Breast epithelium (tissue), 3 donors: Measurements from ENCODE around the gene ACVR1.

Experiments used
- POLR2AphosphoS5 ChIP-seq, 3 donors: sonication (generic); formaldehyde crosslinking; IDR thresholded peaks; one replicate each; pipeline ENCODE4 v1.6.1; 2017; ENCODE audit warnings: antibody characterized with exemption in 3 of 3
- TF ChIP-seq, protein P1 (sequence below), 3 donors: fragments of 450-650 bp; IDR thresholded peaks; one replicate each; pipeline ENCODE4 v1.5.1; 2016 to 2017; ENCODE audit warnings: antibody characterized with exemption in 3 of 3, mild to moderate bottlenecking in 3 of 3, moderate library complexity in 3 of 3

DNA sequence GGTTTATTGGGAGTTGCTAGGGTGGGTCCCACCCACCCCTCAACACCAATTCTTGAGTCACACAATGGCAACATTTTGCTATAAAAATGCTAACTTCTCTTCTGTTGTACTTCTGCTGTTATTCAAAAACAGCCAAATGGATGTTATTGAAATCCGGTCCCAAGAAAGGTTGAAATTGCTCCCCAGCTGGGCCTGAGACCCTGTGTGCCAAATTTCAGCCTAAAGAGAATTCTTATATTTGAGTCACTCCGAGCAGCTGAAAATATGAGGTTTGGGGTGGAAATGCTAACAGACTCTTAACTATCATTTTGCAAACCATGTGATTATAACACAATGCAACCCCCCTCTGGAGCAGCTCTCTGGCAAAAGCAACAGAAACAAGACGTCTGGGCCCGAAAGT lies 27.0 kb upstream of the ACVR1 start:
- TF ChIP-seq, protein P1, sequence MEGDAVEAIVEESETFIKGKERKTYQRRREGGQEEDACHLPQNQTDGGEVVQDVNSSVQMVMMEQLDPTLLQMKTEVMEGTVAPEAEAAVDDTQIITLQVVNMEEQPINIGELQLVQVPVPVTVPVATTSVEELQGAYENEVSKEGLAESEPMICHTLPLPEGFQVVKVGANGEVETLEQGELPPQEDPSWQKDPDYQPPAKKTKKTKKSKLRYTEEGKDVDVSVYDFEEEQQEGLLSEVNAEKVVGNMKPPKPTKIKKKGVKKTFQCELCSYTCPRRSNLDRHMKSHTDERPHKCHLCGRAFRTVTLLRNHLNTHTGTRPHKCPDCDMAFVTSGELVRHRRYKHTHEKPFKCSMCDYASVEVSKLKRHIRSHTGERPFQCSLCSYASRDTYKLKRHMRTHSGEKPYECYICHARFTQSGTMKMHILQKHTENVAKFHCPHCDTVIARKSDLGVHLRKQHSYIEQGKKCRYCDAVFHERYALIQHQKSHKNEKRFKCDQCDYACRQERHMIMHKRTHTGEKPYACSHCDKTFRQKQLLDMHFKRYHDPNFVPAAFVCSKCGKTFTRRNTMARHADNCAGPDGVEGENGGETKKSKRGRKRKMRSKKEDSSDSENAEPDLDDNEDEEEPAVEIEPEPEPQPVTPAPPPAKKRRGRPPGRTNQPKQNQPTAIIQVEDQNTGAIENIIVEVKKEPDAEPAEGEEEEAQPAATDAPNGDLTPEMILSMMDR (IDR thresholded peaks at IDR 0.05) = no peak
- TF ChIP-seq POLR2AphosphoS5 (IDR thresholded peaks at IDR 0.05) = no peak
